ENCODE data around the gene MAPKAP1. TPM values are rescaled to one million over a fixed set of nuclear protein-coding genes. Genes with fewer than 3 reads are reported as not detected.

Gene MAPKAP1
- total and polyA plus RNA-seq, 2 experiments from 2014 or later = 68.5 to 74.5 TPM

GRCh38 chr9:125613141-125613540, 93.9 kb downstream of the MAPKAP1 start:
- 99% methylated on average over 4 of the region's 4 CpGs for WGBS, 2 experiments (ENCODE audit: low coverage in 1 of 2, low lambda C conversion rate in 2 of 2, missing lambda C conversion rate in 2 of 2)
- in situ Hi-C loops (cut with MboI) = no loop called here
- H3K4me2 ChIP-seq (ENCODE audit: unreplicated experiment) = no peak overlapping the region

GRCh38 chr9:125612616-125613015, 94.4 kb downstream of the MAPKAP1 start:
- H3K79me2 ChIP-seq (ENCODE audit: insufficient read depth) = peaks cover 100% of the 10 kb centered on the region
- H3K9ac ChIP-seq = no peak overlapping the region
- no peaks in the 10 kb centered on the region for H3K27me3 ChIP-seq (replicated peaks; ENCODE audit: insufficient read depth)
- H3K27ac ChIP-seq = no peak overlapping the region
- no peak for DNase-seq
- H4K20me1 ChIP-seq (ENCODE audit: insufficient read depth) = peaks cover 9% of the 10 kb centered on the region
- TF ChIP-seq EZH2phosphoT487 (IDR thresholded peaks at IDR 0.05; ENCODE audit: insufficient read depth, low read depth) = no peak
- no peak for TF ChIP-seq EZH2 (IDR thresholded peaks at IDR 0.05; ENCODE audit: insufficient read depth, poor library complexity, severe bottlenecking)
- no peaks in the 10 kb centered on the region for H3K9me2 ChIP-seq (ENCODE audit: insufficient read depth)
- in situ Hi-C loops (cut with MboI) = no loop called here
- H2AFZ ChIP-seq = no peak overlapping the region
- H3K4me3 ChIP-seq = no peak overlapping the region
- no peak overlapping the region for H3K4me2 ChIP-seq (ENCODE audit: unreplicated experiment)
- H3F3A ChIP-seq (ENCODE audit: insufficient read depth) = no peaks in the 10 kb centered on the region
- H3K9me3 ChIP-seq (ENCODE audit: low read depth) = no peaks in the 10 kb centered on the region
- no peaks in the 10 kb centered on the region for H3K4me1 ChIP-seq (ENCODE audit: insufficient read depth)
- no peaks in the 10 kb centered on the region for H3K36me3 ChIP-seq (ENCODE audit: low read depth)

More at GRCh38 chr9:125613141-125613540, 93.9 kb downstream of the MAPKAP1 start:
- Histone ChIP-seq H4K20me1 (ENCODE audit: insufficient read depth) (peaks cover 9% of the 10 kb centered on the region), H3K9me2 (ENCODE audit: insufficient read depth) (no peaks in the 10 kb centered on the region), H2AFZ (no peak overlapping the region), H3K9me3 (ENCODE audit: low read depth) (no peaks in the 10 kb centered on the region), H3F3A (ENCODE audit: insufficient read depth) (no peaks in the 10 kb centered on the region), H3K4me3 (no peak overlapping the region), H3K9ac (no peak overlapping the region), H3K27ac (no peak overlapping the region), H3K4me1 (ENCODE audit: insufficient read depth) (no peaks in the 10 kb centered on the region), H3K36me3 (ENCODE audit: low read depth) (no peaks in the 10 kb centered on the region), H3K79me2 (ENCODE audit: insufficient read depth) (peaks cover 100% of the 10 kb centered on the region), H3K27me3 (replicated peaks; ENCODE audit: insufficient read depth) (no peaks in the 10 kb centered on the region)
- DNase-seq = no peak
- TF ChIP-seq EZH2phosphoT487 (IDR thresholded peaks at IDR 0.05; ENCODE audit: insufficient read depth, low read depth) (no peak), EZH2 (IDR thresholded peaks at IDR 0.05; ENCODE audit: insufficient read depth, poor library complexity, severe bottlenecking) (no peak)

GRCh38 chr9:125611121-125611765, 95.8 kb downstream of the MAPKAP1 start:
- Histone ChIP-seq H3K27ac (no peak overlapping the region), H3F3A (ENCODE audit: insufficient read depth) (no peaks in the 10 kb centered on the region), H3K9me3 (ENCODE audit: low read depth) (no peaks in the 10 kb centered on the region), H2AFZ (no peak overlapping the region), H3K4me2 (ENCODE audit: unreplicated experiment) (no peak overlapping the region), H3K9ac (no peak overlapping the region), H3K36me3 (ENCODE audit: low read depth) (no peaks in the 10 kb centered on the region), H4K20me1 (ENCODE audit: insufficient read depth) (peaks cover 9% of the 10 kb centered on the region), H3K4me3 (no peak overlapping the region), H3K4me1 (ENCODE audit: insufficient read depth) (no peaks in the 10 kb centered on the region), H3K79me2 (ENCODE audit: insufficient read depth) (peaks cover 100% of the 10 kb centered on the region), H3K9me2 (ENCODE audit: insufficient read depth) (no peaks in the 10 kb centered on the region), H3K27me3 (replicated peaks; ENCODE audit: insufficient read depth) (no peaks in the 10 kb centered on the region)
- 82 to 88% methylated on average over 2 of the region's 2 CpGs for WGBS, 2 experiments (ENCODE audit: low coverage in 1 of 2, low lambda C conversion rate in 2 of 2, missing lambda C conversion rate in 2 of 2)
- DNase-seq = no peak
- in situ Hi-C loops (cut with MboI) = no loop called here
- TF ChIP-seq EZH2 (IDR thresholded peaks at IDR 0.05; ENCODE audit: insufficient read depth, poor library complexity, severe bottlenecking) = no peak
- TF ChIP-seq EZH2phosphoT487 (IDR thresholded peaks at IDR 0.05; ENCODE audit: insufficient read depth, low read depth) = no peak

- H3K4me3 ChIP-seq = no peak overlapping the region
- H4K20me1 ChIP-seq (ENCODE audit: insufficient read depth) = peaks cover 9% of the 10 kb centered on the region
- H2AFZ ChIP-seq = no peak overlapping the region
- no peaks in the 10 kb centered on the region for H3K9me2 ChIP-seq (ENCODE audit: insufficient read depth)
- H3K9me3 ChIP-seq (ENCODE audit: low read depth) = no peaks in the 10 kb centered on the region
- H3K4me2 ChIP-seq (ENCODE audit: unreplicated experiment) = no peak overlapping the region
- in situ Hi-C loops (cut with MboI) = no loop called here
- no peaks in the 10 kb centered on the region for H3K27me3 ChIP-seq (replicated peaks; ENCODE audit: insufficient read depth)
- 96 to 97% methylated on average over 1 of the region's 1 CpG for WGBS, 2 experiments (ENCODE audit: low coverage in 1 of 2, low lambda C conversion rate in 2 of 2, missing lambda C conversion rate in 2 of 2)
- no peaks in the 10 kb centered on the region for H3F3A ChIP-seq (ENCODE audit: insufficient read depth)
- H3K36me3 ChIP-seq (ENCODE audit: low read depth) = no peaks in the 10 kb centered on the region
- H3K27ac ChIP-seq = no peak overlapping the region
- TF ChIP-seq EZH2phosphoT487 (IDR thresholded peaks at IDR 0.05; ENCODE audit: insufficient read depth, low read depth) (no peak), EZH2 (IDR thresholded peaks at IDR 0.05; ENCODE audit: insufficient read depth, poor library complexity, severe bottlenecking) (no peak)
- peaks cover 100% of the 10 kb centered on the region for H3K79me2 ChIP-seq (ENCODE audit: insufficient read depth)
- no peaks in the 10 kb centered on the region for H3K4me1 ChIP-seq (ENCODE audit: insufficient read depth)
- no peak overlapping the region for H3K9ac ChIP-seq
- DNase-seq = no peak
These were observed 97.3 kb downstream of the MAPKAP1 start for GRCh38 chr9:125609744-125610143.

Data from GM23248 (cell line).